DND-41 (cell line): ENCODE data around the gene CAMK1.

Source experiments
- EZH2 ChIP-seq: IDR thresholded peaks from 3 replicates; pipeline ENCODE4 v1.6.1; 2012; ENCODE audit warnings: borderline replicate concordance, low read depth, mild to moderate bottlenecking, moderate library complexity, low read length, inconsistent platforms; ENCODE audit not compliant: severe bottlenecking
- TF ChIP-seq, protein P1 (sequence below): IDR thresholded peaks from 2 replicates; pipeline ENCODE4 v1.5.1; 2012; ENCODE audit warnings: borderline replicate concordance, low read length, moderate library complexity, mild to moderate bottlenecking; ENCODE audit not compliant: poor library complexity, severe bottlenecking; ENCODE audit errors: extremely low read depth

GRCh38 chr3:9784965-9785364 lies 15.2 kb upstream of the CAMK1 start:
- TF ChIP-seq, protein P1, sequence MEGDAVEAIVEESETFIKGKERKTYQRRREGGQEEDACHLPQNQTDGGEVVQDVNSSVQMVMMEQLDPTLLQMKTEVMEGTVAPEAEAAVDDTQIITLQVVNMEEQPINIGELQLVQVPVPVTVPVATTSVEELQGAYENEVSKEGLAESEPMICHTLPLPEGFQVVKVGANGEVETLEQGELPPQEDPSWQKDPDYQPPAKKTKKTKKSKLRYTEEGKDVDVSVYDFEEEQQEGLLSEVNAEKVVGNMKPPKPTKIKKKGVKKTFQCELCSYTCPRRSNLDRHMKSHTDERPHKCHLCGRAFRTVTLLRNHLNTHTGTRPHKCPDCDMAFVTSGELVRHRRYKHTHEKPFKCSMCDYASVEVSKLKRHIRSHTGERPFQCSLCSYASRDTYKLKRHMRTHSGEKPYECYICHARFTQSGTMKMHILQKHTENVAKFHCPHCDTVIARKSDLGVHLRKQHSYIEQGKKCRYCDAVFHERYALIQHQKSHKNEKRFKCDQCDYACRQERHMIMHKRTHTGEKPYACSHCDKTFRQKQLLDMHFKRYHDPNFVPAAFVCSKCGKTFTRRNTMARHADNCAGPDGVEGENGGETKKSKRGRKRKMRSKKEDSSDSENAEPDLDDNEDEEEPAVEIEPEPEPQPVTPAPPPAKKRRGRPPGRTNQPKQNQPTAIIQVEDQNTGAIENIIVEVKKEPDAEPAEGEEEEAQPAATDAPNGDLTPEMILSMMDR, result no peak
- TF ChIP-seq EZH2, result no peak
